ENCODE data around the gene FAM20A.
A peak's percentile ranks its signal among the peaks of the same experiment; 100 is the strongest.

Gene FAM20A

GRCh38 chr17:68511671-68512246, 89.4 kb downstream of the FAM20A start:
- TF ChIP-seq, protein P1, sequence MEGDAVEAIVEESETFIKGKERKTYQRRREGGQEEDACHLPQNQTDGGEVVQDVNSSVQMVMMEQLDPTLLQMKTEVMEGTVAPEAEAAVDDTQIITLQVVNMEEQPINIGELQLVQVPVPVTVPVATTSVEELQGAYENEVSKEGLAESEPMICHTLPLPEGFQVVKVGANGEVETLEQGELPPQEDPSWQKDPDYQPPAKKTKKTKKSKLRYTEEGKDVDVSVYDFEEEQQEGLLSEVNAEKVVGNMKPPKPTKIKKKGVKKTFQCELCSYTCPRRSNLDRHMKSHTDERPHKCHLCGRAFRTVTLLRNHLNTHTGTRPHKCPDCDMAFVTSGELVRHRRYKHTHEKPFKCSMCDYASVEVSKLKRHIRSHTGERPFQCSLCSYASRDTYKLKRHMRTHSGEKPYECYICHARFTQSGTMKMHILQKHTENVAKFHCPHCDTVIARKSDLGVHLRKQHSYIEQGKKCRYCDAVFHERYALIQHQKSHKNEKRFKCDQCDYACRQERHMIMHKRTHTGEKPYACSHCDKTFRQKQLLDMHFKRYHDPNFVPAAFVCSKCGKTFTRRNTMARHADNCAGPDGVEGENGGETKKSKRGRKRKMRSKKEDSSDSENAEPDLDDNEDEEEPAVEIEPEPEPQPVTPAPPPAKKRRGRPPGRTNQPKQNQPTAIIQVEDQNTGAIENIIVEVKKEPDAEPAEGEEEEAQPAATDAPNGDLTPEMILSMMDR (IDR thresholded peaks at IDR 0.05), result no peak

GRCh38 chr17:68511254-68511670, 89.9 kb downstream of the FAM20A start:
- TF ChIP-seq, protein P1 (IDR thresholded peaks at IDR 0.05), result peak; percentile 21; the same call in 1 of the 2 replicates

- TF ChIP-seq, protein P1 (IDR thresholded peaks at IDR 0.05), result no peak
Measured at GRCh38 chr17:68509141-68510057, 91.8 kb downstream of the FAM20A start.

GRCh38 chr17:68507576-68507975, 93.6 kb downstream of the FAM20A start:
- TF ChIP-seq, protein P1 (IDR thresholded peaks at IDR 0.05), result no peak

DNA sequence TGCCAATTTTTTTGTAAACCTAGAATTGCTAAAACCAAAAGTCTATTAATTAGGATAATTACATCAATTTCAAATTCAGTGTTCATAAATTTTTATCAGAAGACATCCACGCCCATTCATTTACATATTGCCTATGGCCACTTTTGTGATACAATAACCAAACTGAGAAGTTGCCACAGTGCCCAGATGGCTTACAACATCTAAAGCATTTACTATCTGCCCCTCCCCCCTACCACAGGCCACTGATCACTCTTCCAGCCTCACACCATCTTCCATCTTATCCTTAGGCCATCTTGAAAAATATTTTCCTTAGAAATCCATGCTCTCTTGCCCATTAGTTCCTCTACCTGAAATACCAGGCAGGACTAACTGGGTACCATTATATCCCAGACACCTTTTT, 95.2 kb downstream of the FAM20A start:
- TF ChIP-seq, protein P1 (IDR thresholded peaks at IDR 0.05), result no peak

DNA sequence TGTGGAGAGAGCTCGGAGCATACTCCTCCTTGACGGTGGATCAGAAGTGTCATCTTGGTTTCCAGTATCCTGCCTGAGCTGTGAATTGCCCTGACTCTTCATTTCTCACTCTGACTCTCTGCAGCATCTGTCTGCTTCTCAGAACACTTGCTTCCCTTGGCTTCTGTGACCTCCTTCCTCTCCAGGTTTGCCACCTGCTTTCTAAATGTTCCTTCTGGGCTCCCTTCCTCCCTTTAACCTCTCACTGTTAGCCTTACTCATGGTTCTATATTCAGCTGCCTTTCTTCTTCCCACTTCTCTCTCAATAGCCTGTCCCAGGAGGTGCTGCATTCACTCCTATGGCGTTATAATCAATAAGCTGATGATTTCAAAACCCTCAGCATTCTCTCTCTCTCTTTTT, 100.1 kb downstream of the FAM20A start:
- TF ChIP-seq, protein P1 (IDR thresholded peaks at IDR 0.05), result no peak

GRCh38 chr17:68499587-68499986, 101.6 kb downstream of the FAM20A start:
- TF ChIP-seq, protein P1 (IDR thresholded peaks at IDR 0.05), result no peak

All from LNCAP (cell line).